ENCODE results near the gene NR3C1. TPM values are rescaled to one million over a fixed set of nuclear protein-coding genes. Genes with fewer than 3 reads are reported as not detected.

The NR3C1 gene
- total RNA-seq, 3 donors from 2014 or later (not counting 1 experiment from before 2014, with no cell fraction given), result 147 to 168 (median 165) TPM

GRCh38 chr5:143426437-143426991 lies 23.0 kb upstream of the NR3C1 start:
- intact Hi-C loops (cut with micrococcal nuclease), result no loop called here
- Histone ChIP-seq H3K36me3 (ENCODE audit: control insufficient read depth, insufficient read depth, low read length) (no peaks in the 10 kb centered on the region), H3K4me3 (ENCODE audit: low read length) (no peak overlapping the region), H3K27ac (ENCODE audit: low read length) (no peak overlapping the region), H3K9me3 (ENCODE audit: control insufficient read depth, insufficient read depth, low read length) (no peaks in the 10 kb centered on the region), H3K4me1 (ENCODE audit: control insufficient read depth, insufficient read depth, low read length) (no peaks in the 10 kb centered on the region), H3K27me3 (ENCODE audit: control insufficient read depth, insufficient read depth, low read length) (no peaks in the 10 kb centered on the region)
- no peak for ATAC-seq
- DNase-seq, result no peak
- no peak for TF ChIP-seq CTCF (IDR thresholded peaks at IDR 0.05)
- H3K27me3 Mint-ChIP-seq (ENCODE audit: low read depth in 2 of 2), result peaks cover 3 to 9% of the 10 kb centered on the region in 2 donors
- 86% methylated on average over 9 of the region's 9 CpGs for WGBS (ENCODE audit: insufficient coverage)
- H3K4me1 Mint-ChIP-seq, result no peaks in the 10 kb centered on the region
- H3K4me3 Mint-ChIP-seq, result no peak overlapping the region
- no peak overlapping the region for H3K27ac Mint-ChIP-seq
- no peaks in the 10 kb centered on the region for H3K9me3 Mint-ChIP-seq
- no peaks in the 10 kb centered on the region for H3K36me3 Mint-ChIP-seq

- H3K27me3 Mint-ChIP-seq (ENCODE audit: low read depth in 2 of 2), result peaks cover 3 to 9% of the 10 kb centered on the region in 2 donors
- Histone ChIP-seq H3K27ac (ENCODE audit: low read length) (no peak overlapping the region), H3K36me3 (ENCODE audit: control insufficient read depth, insufficient read depth, low read length) (no peaks in the 10 kb centered on the region), H3K4me1 (ENCODE audit: control insufficient read depth, insufficient read depth, low read length) (no peaks in the 10 kb centered on the region), H3K27me3 (ENCODE audit: control insufficient read depth, insufficient read depth, low read length) (no peaks in the 10 kb centered on the region), H3K4me3 (ENCODE audit: low read length) (no peak overlapping the region), H3K9me3 (ENCODE audit: control insufficient read depth, insufficient read depth, low read length) (no peaks in the 10 kb centered on the region)
- H3K9me3 Mint-ChIP-seq, result no peaks in the 10 kb centered on the region
- H3K4me3 Mint-ChIP-seq, result no peak overlapping the region
- ATAC-seq, result no peak
- DNase-seq, result no peak
- no peak for TF ChIP-seq CTCF (IDR thresholded peaks at IDR 0.05)
- no peak overlapping the region for H3K27ac Mint-ChIP-seq
- 96% methylated on average over 3 of the region's 3 CpGs for WGBS (ENCODE audit: insufficient coverage)
- intact Hi-C loops (cut with micrococcal nuclease), result no loop called here
- no peaks in the 10 kb centered on the region for H3K4me1 Mint-ChIP-seq
- H3K36me3 Mint-ChIP-seq, result no peaks in the 10 kb centered on the region
These were observed 22.3 kb upstream of the NR3C1 start for GRCh38 chr5:143425835-143426234.

- H3K27ac Mint-ChIP-seq, result no peak overlapping the region
- Histone ChIP-seq H3K27ac (ENCODE audit: low read length) (no peak overlapping the region), H3K36me3 (ENCODE audit: control insufficient read depth, insufficient read depth, low read length) (no peaks in the 10 kb centered on the region), H3K9me3 (ENCODE audit: control insufficient read depth, insufficient read depth, low read length) (no peaks in the 10 kb centered on the region), H3K27me3 (ENCODE audit: control insufficient read depth, insufficient read depth, low read length) (no peaks in the 10 kb centered on the region), H3K4me3 (ENCODE audit: low read length) (no peak overlapping the region), H3K4me1 (ENCODE audit: control insufficient read depth, insufficient read depth, low read length) (no peaks in the 10 kb centered on the region)
- no peak for TF ChIP-seq CTCF (IDR thresholded peaks at IDR 0.05)
- no peaks in the 10 kb centered on the region for H3K9me3 Mint-ChIP-seq
- no peak for ATAC-seq
- H3K4me3 Mint-ChIP-seq, result no peak overlapping the region
- H3K4me1 Mint-ChIP-seq, result no peaks in the 10 kb centered on the region
- intact Hi-C loops (cut with micrococcal nuclease), result no loop called here
- peaks cover 6 to 36% of the 10 kb centered on the region in 2 donors for H3K27me3 Mint-ChIP-seq (ENCODE audit: low read depth in 2 of 2)
- DNase-seq, result no peak
- 59% methylated on average over 2 of the region's 2 CpGs for WGBS (ENCODE audit: insufficient coverage)
- H3K36me3 Mint-ChIP-seq, result no peaks in the 10 kb centered on the region
These were observed 14.8 kb upstream of the NR3C1 start for GRCh38 chr5:143418140-143418866.

Measured in natural killer cell (primary cell).